Upper lobe of right lung (tissue), 1 donor: ENCODE data around the gene C6orf15. TPM values are rescaled to one million over a fixed set of nuclear protein-coding genes. Genes with fewer than 3 reads are reported as not detected.
A peak's percentile ranks its signal among the peaks of the same experiment; 100 is the strongest.

Experiments used
- ATAC-seq: fragments of 200-7000 bp; cut with Tn5 transposase; one replicate; pipeline ENCODE4 v1.9.1; 2020; ENCODE audit warnings: mild to moderate bottlenecking, moderate library complexity
- DNase-seq: peaks from one replicate; pipeline ENCODE4 v3.0.0-alpha.2; 2020
- H3K27ac ChIP-seq: fragments of 200-600 bp; one replicate; pipeline ENCODE4 v1.8.0; 2022
- H3K27me3 ChIP-seq: fragments of 200-600 bp; one replicate; pipeline ENCODE4 v1.8.0; 2022; ENCODE audit warnings: mild to moderate bottlenecking
- H3K36me3 ChIP-seq: fragments of 200-600 bp; one replicate; pipeline ENCODE4 v1.8.0; 2022
- H3K4me1 ChIP-seq: fragments of 200-600 bp; one replicate; pipeline ENCODE4 v1.8.0; 2022
- H3K4me3 ChIP-seq: fragments of 200-600 bp; one replicate; pipeline ENCODE4 v1.8.0; 2022; ENCODE audit warnings: mild to moderate bottlenecking
- H3K9me3 ChIP-seq: fragments of 200-600 bp; one replicate; pipeline ENCODE4 v1.8.0; 2022
- CTCF ChIP-seq: fragments of 200-600 bp; IDR thresholded peaks from one replicate; pipeline ENCODE4 v1.8.0; 2022; ENCODE audit warnings: antibody characterized with exemption
- intact Hi-C: fragments of 100-400 bp; cut with DNase I; formaldehyde crosslinking; loops from one replicate; pipeline ENCODE4 v1.11.0; 2022
- total RNA-seq: library from RNA; stranded (reverse); fragmentation: NEBNext Ultra II Directional; extraction: Animal tissue kit (Norgen Biotek cat#: 25700); gene quantifications from one replicate; pipeline ENCODE4 v1.2.1, GENCODE V29; 2021
- donor health status: DM: no; HTN: yes; CAD: no; lungs with severe emphysema.

The C6orf15 gene
- total RNA-seq, 1 donor from 2014 or later = not detected

- H3K9me3 ChIP-seq = no peaks in the 10 kb centered on the region
- DNase-seq = no peak
- H3K27me3 ChIP-seq = no peaks in the 10 kb centered on the region
- intact Hi-C loops = no loop called here
- H3K4me3 ChIP-seq = peak within 1 kb of the TSS; percentile 70
- TF ChIP-seq CTCF = no peak
- H3K27ac ChIP-seq = peak within 1 kb of the TSS; percentile 47
- no peaks in the 10 kb centered on the region for H3K36me3 ChIP-seq
- ATAC-seq = no peak
- peaks cover 11% of the 10 kb centered on the region for H3K4me1 ChIP-seq
These were observed 45.3 kb upstream of the C6orf15 start, which contains the start of gene CCHCR1 for GRCh38 chr6:31157513-31158139. Gene CCHCR1, minus strand, starts transcription at chr6:31157802. Its CDS starts 202 bp downstream, at chr6:31157600.

GRCh38 chr6:31156641-31157040 lies 44.3 kb upstream of the C6orf15 start:
- Histone ChIP-seq H3K27me3 (no peaks in the 10 kb centered on the region), H3K27ac (no peak overlapping the region), H3K4me3 (no peak overlapping the region), H3K36me3 (no peaks in the 10 kb centered on the region), H3K9me3 (no peaks in the 10 kb centered on the region), H3K4me1 (peaks cover 11% of the 10 kb centered on the region)
- TF ChIP-seq CTCF = no peak
- intact Hi-C loops = no loop called here
- DNase-seq (no peak), ATAC-seq (no peak)

- Histone ChIP-seq H3K4me3 (no peak overlapping the region), H3K27me3 (no peaks in the 10 kb centered on the region), H3K36me3 (peaks cover 10% of the 10 kb centered on the region), H3K9me3 (no peaks in the 10 kb centered on the region), H3K4me1 (peaks cover 11% of the 10 kb centered on the region), H3K27ac (no peak overlapping the region)
- no peak for TF ChIP-seq CTCF
- no peak for ATAC-seq
- intact Hi-C loops = no loop called here
- DNase-seq = no peak
These were observed 42.1 kb upstream of the C6orf15 start for GRCh38 chr6:31154436-31154835.

- peaks cover 5% of the 10 kb centered on the region for H3K4me1 ChIP-seq
These were observed 40.4 kb upstream of the C6orf15 start for GRCh38 chr6:31152781-31153180.

GRCh38 chr6:31149827-31150447 lies 37.6 kb upstream of the C6orf15 start:
- Histone ChIP-seq H3K36me3 (peaks cover 10% of the 10 kb centered on the region), H3K27me3 (no peaks in the 10 kb centered on the region), H3K4me3 (no peak overlapping the region), H3K9me3 (no peaks in the 10 kb centered on the region), H3K27ac (no peak overlapping the region), H3K4me1 (no peaks in the 10 kb centered on the region)
- intact Hi-C loops = no loop called here
- no peak for DNase-seq
- no peak for TF ChIP-seq CTCF
- ATAC-seq = no peak

More at GRCh38 chr6:31152781-31153180, 40.4 kb upstream of the C6orf15 start:
- ATAC-seq (no peak), DNase-seq (no peak)
- H3K27me3 ChIP-seq = no peaks in the 10 kb centered on the region
- peaks cover 10% of the 10 kb centered on the region for H3K36me3 ChIP-seq
- no peak overlapping the region for H3K4me3 ChIP-seq
- no peaks in the 10 kb centered on the region for H3K9me3 ChIP-seq
- intact Hi-C loops = no loop called here
- no peak for TF ChIP-seq CTCF
- no peak overlapping the region for H3K27ac ChIP-seq
